HG03095 (cell line): ENCODE measurements around the gene TGM3.

ENCODE experiments used
- ATAC-seq: cut with Tn5 transposase; IDR thresholded peaks from one replicate; pipeline ENCODE4 v1.9.1; 2021; ENCODE audit warnings: moderate library complexity; ENCODE audit not compliant: unreplicated experiment

TGM3 gene

GRCh38 chr20:2305029-2305428 is 9.2 kb downstream of the TGM3 start:
- no peak for ATAC-seq

- no peak for ATAC-seq
Measured at GRCh38 chr20:2305479-2305878, 9.7 kb downstream of the TGM3 start.

- ATAC-seq = no peak
Measured at GRCh38 chr20:2305946-2306345, 10.1 kb downstream of the TGM3 start.

GRCh38 chr20:2307136-2307535 is 11.3 kb downstream of the TGM3 start:
- ATAC-seq = no peak

- no peak for ATAC-seq
Measured at GRCh38 chr20:2311329-2311728, 15.5 kb downstream of the TGM3 start.

GRCh38 chr20:2312876-2313275 is 17.1 kb downstream of the TGM3 start:
- ATAC-seq = no peak

GRCh38 chr20:2313316-2313715 is 17.5 kb downstream of the TGM3 start:
- no peak for ATAC-seq

GRCh38 chr20:2314759-2315439 is 19.1 kb downstream of the TGM3 start:
- no peak for ATAC-seq

GRCh38 chr20:2315440-2315778 is 19.6 kb downstream of the TGM3 start:
- ATAC-seq = no peak

GRCh38 chr20:2316847-2317495 is 21.2 kb downstream of the TGM3 start:
- ATAC-seq = no peak

GRCh38 chr20:2320813-2321658 is 25.2 kb downstream of the TGM3 start:
- ATAC-seq = no peak

- ATAC-seq = no peak
Measured at GRCh38 chr20:2323051-2323450, 27.2 kb downstream of the TGM3 start.

- no peak for ATAC-seq
Measured at GRCh38 chr20:2326046-2326445, 30.2 kb downstream of the TGM3 start.

GRCh38 chr20:2327620-2328555 is 32.1 kb downstream of the TGM3 start:
- ATAC-seq = no peak

GRCh38 chr20:2329286-2329685 is 33.5 kb downstream of the TGM3 start:
- no peak for ATAC-seq

- ATAC-seq = no peak
Measured at GRCh38 chr20:2330090-2330695, 34.4 kb downstream of the TGM3 start.

GRCh38 chr20:2331106-2331505 is 35.3 kb downstream of the TGM3 start:
- no peak for ATAC-seq

- no peak for ATAC-seq
Measured at GRCh38 chr20:2331901-2332565, 36.2 kb downstream of the TGM3 start.

- ATAC-seq = no peak
Measured at GRCh38 chr20:2332711-2333110, 36.9 kb downstream of the TGM3 start.

GRCh38 chr20:2333821-2334220 is 38.0 kb downstream of the TGM3 start:
- no peak for ATAC-seq
